Duodenal mucosa (tissue), 2 donors: Measurements from ENCODE around the gene CPED1.

Source experiments
- H3K27ac ChIP-seq: one replicate; pipeline ENCODE4 v1.7.0; 2013; ENCODE audit warnings: low read depth, low read length
- H3K27me3 ChIP-seq, 2 donors: one replicate each; pipeline ENCODE4 v1.7.0; 2013; ENCODE audit warnings: low read length in 2 of 2, control low read depth in 1 of 2; ENCODE audit not compliant: insufficient read depth in 2 of 2, control insufficient read depth in 1 of 2
- H3K36me3 ChIP-seq, 2 donors: one replicate each; pipeline ENCODE4 v1.7.0; 2013; ENCODE audit warnings: low read length in 2 of 2, control low read depth in 1 of 2; ENCODE audit not compliant: insufficient read depth in 2 of 2, control insufficient read depth in 1 of 2
- H3K4me1 ChIP-seq, 2 donors: one replicate each; pipeline ENCODE4 v1.7.0; 2013; ENCODE audit warnings: low read length in 2 of 2, control low read depth in 1 of 2; ENCODE audit not compliant: insufficient read depth in 2 of 2, control insufficient read depth in 1 of 2
- H3K4me3 ChIP-seq, 2 donors: one replicate each; pipeline ENCODE4 v1.7.0; 2013; ENCODE audit warnings: low read length in 2 of 2, low read depth in 1 of 2
- H3K9ac ChIP-seq, 2 donors: one replicate each; pipeline ENCODE4 v1.7.0; 2013; ENCODE audit warnings: low read length in 2 of 2, low read depth in 1 of 2
- H3K9me3 ChIP-seq, 2 donors: one replicate each; pipeline ENCODE4 v1.7.0; 2013; ENCODE audit warnings: low read length in 2 of 2, control low read depth in 1 of 2; ENCODE audit not compliant: control insufficient read depth in 1 of 2

Gene CPED1

GRCh38 chr7:120950539-120951308 lies 37.8 kb upstream of the CPED1 start, which contains the start of gene ING3:
Gene ING3, plus strand, starts transcription at chr7:120950777. Its CDS starts 120 bp downstream, at chr7:120950897.
- Histone ChIP-seq H3K27ac (peak within 1 kb of the TSS; percentile 99), H3K9ac (peak within 1 kb of the TSS; percentile 77 to 90), H3K4me3 (peak within 1 kb of the TSS; percentile 88 to 98), H3K36me3 (peaks cover 4 to 17% of the 10 kb centered on the region in 2 donors), H3K4me1 (peaks cover 9 to 12% of the 10 kb centered on the region in 2 donors), H3K9me3 (no peaks in the 10 kb centered on the region), H3K27me3 (no peaks in the 10 kb centered on the region)

GRCh38 chr7:120951309-120951699 lies 37.2 kb upstream of the CPED1 start:
- H3K4me3 ChIP-seq: peak overlapping the region; percentile 88 to 98

GRCh38 chr7:120951826-120952225 lies 36.7 kb upstream of the CPED1 start:
- peak overlapping the region; percentile 25 to 77 for H3K9ac ChIP-seq

More at GRCh38 chr7:120951309-120951699, 37.2 kb upstream of the CPED1 start:
- Histone ChIP-seq H3K36me3 (peaks cover 4 to 22% of the 10 kb centered on the region in 2 donors), H3K27me3 (no peaks in the 10 kb centered on the region), H3K9ac (peak overlapping the region; percentile 77 to 90), H3K4me1 (peaks cover 9 to 12% of the 10 kb centered on the region in 2 donors), H3K27ac (peak overlapping the region; percentile 99), H3K9me3 (no peaks in the 10 kb centered on the region)

GRCh38 chr7:120955577-120956149 lies 32.8 kb upstream of the CPED1 start:
- Histone ChIP-seq H3K9me3 (no peaks in the 10 kb centered on the region), H3K9ac (no peak overlapping the region), H3K27ac (no peak overlapping the region), H3K4me3 (no peak overlapping the region), H3K4me1 (peaks cover 9 to 12% of the 10 kb centered on the region in 2 donors), H3K27me3 (no peaks in the 10 kb centered on the region), H3K36me3 (peaks cover 8 to 33% of the 10 kb centered on the region in 2 donors)

More at GRCh38 chr7:120951826-120952225, 36.7 kb upstream of the CPED1 start:
- Histone ChIP-seq H3K4me1 (peaks cover 9 to 12% of the 10 kb centered on the region in 2 donors), H3K27me3 (no peaks in the 10 kb centered on the region), H3K9me3 (no peaks in the 10 kb centered on the region), H3K36me3 (peaks cover 4 to 28% of the 10 kb centered on the region in 2 donors), H3K27ac (no peak overlapping the region), H3K4me3 (peak overlapping the region; percentile 88 to 98)

- Histone ChIP-seq H3K27ac (no peak overlapping the region), H3K4me1 (no peaks in the 10 kb centered on the region), H3K9me3 (no peaks in the 10 kb centered on the region), H3K4me3 (no peak overlapping the region), H3K36me3 (peaks cover 8 to 29% of the 10 kb centered on the region in 2 donors), H3K9ac (no peak overlapping the region), H3K27me3 (no peaks in the 10 kb centered on the region)
Measured at GRCh38 chr7:120959929-120960484, 28.5 kb upstream of the CPED1 start.

- H3K36me3 ChIP-seq: peaks cover 8 to 23% of the 10 kb centered on the region in 2 donors
- no peaks in the 10 kb centered on the region for H3K27me3 ChIP-seq
- no peaks in the 10 kb centered on the region for H3K4me1 ChIP-seq
- H3K27ac ChIP-seq: no peak overlapping the region
- H3K4me3 ChIP-seq: no peak overlapping the region
- no peak overlapping the region for H3K9ac ChIP-seq
- H3K9me3 ChIP-seq: no peaks in the 10 kb centered on the region
Measured at GRCh38 chr7:120960714-120961113, 27.8 kb upstream of the CPED1 start.

- Histone ChIP-seq H3K9me3 (no peaks in the 10 kb centered on the region), H3K36me3 (peaks cover 10 to 23% of the 10 kb centered on the region in 2 donors), H3K4me3 (no peak overlapping the region), H3K4me1 (no peaks in the 10 kb centered on the region), H3K27me3 (no peaks in the 10 kb centered on the region), H3K27ac (no peak overlapping the region), H3K9ac (no peak overlapping the region)
Measured at GRCh38 chr7:120961638-120962173, 26.8 kb upstream of the CPED1 start.

- no peak overlapping the region for H3K27ac ChIP-seq
- no peaks in the 10 kb centered on the region for H3K4me1 ChIP-seq
- peaks cover 18 to 39% of the 10 kb centered on the region in 2 donors for H3K36me3 ChIP-seq
- H3K4me3 ChIP-seq: no peak overlapping the region
- H3K9me3 ChIP-seq: no peaks in the 10 kb centered on the region
- H3K27me3 ChIP-seq: no peaks in the 10 kb centered on the region
- H3K9ac ChIP-seq: no peak overlapping the region
Measured at GRCh38 chr7:120964088-120964487, 24.4 kb upstream of the CPED1 start.

GRCh38 chr7:120966961-120967360 lies 21.6 kb upstream of the CPED1 start:
- Histone ChIP-seq H3K27me3 (no peaks in the 10 kb centered on the region), H3K36me3 (peaks cover 24 to 58% of the 10 kb centered on the region in 2 donors), H3K4me1 (no peaks in the 10 kb centered on the region)

GRCh38 chr7:120973849-120974248 lies 14.7 kb upstream of the CPED1 start:
- Histone ChIP-seq H3K27ac (no peak overlapping the region), H3K4me3 (no peak overlapping the region), H3K4me1 (no peaks in the 10 kb centered on the region), H3K36me3 (peaks cover 15 to 58% of the 10 kb centered on the region in 2 donors), H3K9ac (no peak overlapping the region), H3K27me3 (no peaks in the 10 kb centered on the region), H3K9me3 (no peaks in the 10 kb centered on the region)

More at GRCh38 chr7:120966961-120967360, 21.6 kb upstream of the CPED1 start:
- Histone ChIP-seq H3K4me3 (no peak overlapping the region), H3K27ac (no peak overlapping the region), H3K9ac (no peak overlapping the region), H3K9me3 (no peaks in the 10 kb centered on the region)
